HepG2 (cell line): ENCODE data around the gene CHPF. TPM values are rescaled to one million over a fixed set of nuclear protein-coding genes. Genes with fewer than 3 reads are reported as not detected.

Experiments
- ARNTL ChIP-seq: sonication (generic); formaldehyde crosslinking; IDR thresholded peaks from 2 replicates; pipeline ENCODE4 v1.4.0; 2020; ENCODE audit warnings: mild to moderate bottlenecking, missing genetic modification reagents
- ATM ChIP-seq: fragments of 450-650 bp; IDR thresholded peaks from 2 replicates; pipeline ENCODE4 v1.7.1; 2017; ENCODE audit warnings: mild to moderate bottlenecking, borderline replicate concordance
- ATRX ChIP-seq: sonication (generic); formaldehyde crosslinking; IDR thresholded peaks from 2 replicates; pipeline ENCODE4 v1.4.0; 2020; ENCODE audit warnings: missing genetic modification reagents, borderline replicate concordance
- CBX1 ChIP-seq: IDR thresholded peaks from one replicate; pipeline ENCODE4 v1.6.1; 2016; ENCODE audit warnings: antibody characterized with exemption, low read depth
- CCDC6 ChIP-seq: sonication (generic); formaldehyde crosslinking; IDR thresholded peaks from 2 replicates; pipeline ENCODE4 v1.8.1; 2022; ENCODE audit warnings: mild to moderate bottlenecking, missing genetic modification reagents, moderate library complexity
- CEBPG ChIP-seq: IDR thresholded peaks from 2 replicates; pipeline ENCODE4 v1.6.1; 2016
- CREM ChIP-seq, 2 experiments: sonication (generic) in 1 of 2; formaldehyde crosslinking in 1 of 2; IDR thresholded peaks; 2 replicates each; pipeline versions ENCODE4 v1.4.0 to v1.6.1; 2016 to 2020; ENCODE audit warnings: antibody characterized with exemption in 1 of 2, mild to moderate bottlenecking in 1 of 2, missing genetic modification reagents in 1 of 2
- FLYWCH1 ChIP-seq: sonication (generic); formaldehyde crosslinking; IDR thresholded peaks from 2 replicates; pipeline ENCODE4 v1.8.1; 2023; ENCODE audit warnings: mild to moderate bottlenecking, missing genetic modification reagents
- MZF1 ChIP-seq: sonication (generic); formaldehyde crosslinking; IDR thresholded peaks from 2 replicates; pipeline ENCODE4 v1.8.1; 2023; ENCODE audit warnings: mild to moderate bottlenecking, missing genetic modification reagents, borderline replicate concordance
- NR2C2 ChIP-seq: sonication (generic); formaldehyde crosslinking; IDR thresholded peaks from 2 replicates; pipeline ENCODE4 v1.4.0; 2020; ENCODE audit warnings: missing genetic modification reagents, mild to moderate bottlenecking, moderate library complexity, borderline replicate concordance
- NR2F6 ChIP-seq, 2 experiments: IDR thresholded peaks; 2 replicates each; pipeline ENCODE4 v1.6.1; 2016; ENCODE audit warnings: antibody characterized with exemption in 1 of 2, mild to moderate bottlenecking in 1 of 2
- PCBP1 ChIP-seq: fragments of 200-400 bp; formaldehyde crosslinking; IDR thresholded peaks from 2 replicates; pipeline ENCODE4 v1.6.1; 2017; ENCODE audit warnings: mild to moderate bottlenecking, low read depth, low read length, borderline replicate concordance
- POGZ ChIP-seq: sonication (generic); formaldehyde crosslinking; IDR thresholded peaks from 2 replicates; pipeline ENCODE4 v1.4.0; 2020; ENCODE audit warnings: mild to moderate bottlenecking, missing genetic modification reagents
- RXRA ChIP-seq: sonication (generic); formaldehyde crosslinking; IDR thresholded peaks from 2 replicates; pipeline ENCODE4 v1.5.1; 2020; ENCODE audit warnings: missing genetic modification reagents
- SIN3B ChIP-seq: fragments of 150-350 bp; IDR thresholded peaks from 2 replicates; pipeline ENCODE4 v1.6.1; 2014; ENCODE audit warnings: low read length
- TAF1 ChIP-seq: sonication (generic); formaldehyde crosslinking; IDR thresholded peaks from 2 replicates; pipeline ENCODE4 v1.4.0; 2020; ENCODE audit warnings: missing genetic modification reagents
- TOPORS ChIP-seq: sonication (generic); formaldehyde crosslinking; IDR thresholded peaks from 2 replicates; pipeline ENCODE4 v1.8.0; 2023; ENCODE audit warnings: mild to moderate bottlenecking, missing genetic modification reagents
- ZNF253 ChIP-seq: sonication (generic); formaldehyde crosslinking; IDR thresholded peaks from 2 replicates; pipeline ENCODE4 v1.8.0; 2022; ENCODE audit warnings: mild to moderate bottlenecking, missing genetic modification reagents, borderline replicate concordance
- ZNF276 ChIP-seq: sonication (generic); formaldehyde crosslinking; IDR thresholded peaks from 2 replicates; pipeline ENCODE4 v1.4.0; 2020; ENCODE audit warnings: mild to moderate bottlenecking, low read depth, missing genetic modification reagents
- ZNF34 ChIP-seq: sonication (generic); formaldehyde crosslinking; IDR thresholded peaks from 2 replicates; pipeline ENCODE4 v1.4.0; 2020; ENCODE audit warnings: mild to moderate bottlenecking, missing genetic modification reagents, borderline replicate concordance
- ZNF414 ChIP-seq: sonication (generic); formaldehyde crosslinking; IDR thresholded peaks from 2 replicates; pipeline ENCODE4 v1.5.0; 2020; ENCODE audit warnings: missing genetic modification reagents
- ZNF530 ChIP-seq: sonication (generic); formaldehyde crosslinking; IDR thresholded peaks from 2 replicates; pipeline ENCODE4 v1.5.0; 2020; ENCODE audit warnings: low read depth, mild to moderate bottlenecking, missing genetic modification reagents
- ZNF550 ChIP-seq: sonication (generic); formaldehyde crosslinking; IDR thresholded peaks from 2 replicates; pipeline ENCODE4 v1.4.0; 2020; ENCODE audit warnings: mild to moderate bottlenecking, missing genetic modification reagents, borderline replicate concordance
- ZNF597 ChIP-seq: sonication (generic); formaldehyde crosslinking; IDR thresholded peaks from 2 replicates; pipeline ENCODE4 v1.5.0; 2020; ENCODE audit warnings: missing genetic modification reagents
- ZNF616 ChIP-seq: sonication (generic); formaldehyde crosslinking; IDR thresholded peaks from 2 replicates; pipeline ENCODE4 v1.5.0; 2020; ENCODE audit warnings: low read depth, mild to moderate bottlenecking, missing genetic modification reagents
- ZNF713 ChIP-seq: sonication (generic); formaldehyde crosslinking; IDR thresholded peaks from 2 replicates; pipeline ENCODE4 v1.4.0; 2020; ENCODE audit warnings: mild to moderate bottlenecking, missing genetic modification reagents
- polyA plus RNA-seq, 8 experiments: library from polyadenylated mRNA; depleted of rRNA in 3 of 8; stranded (reverse) in 7 of 8; unstranded in 1 of 8; fragments of >200 nt; fragmentation: Illumina TruSeq in 4 of 8; extraction: Trizol in 4 of 8; gene quantifications; 2 replicates each; pipeline versions ENCODE4 v1.2.1 to v1.2.3, GENCODE V29; 2011 to 2016; ENCODE audit warnings: low read depth in 4 of 8, missing spikeins in 1 of 8, mixed read lengths in 1 of 8; ENCODE audit not compliant: insufficient read depth in 1 of 8
- total RNA-seq, 5 experiments: library from RNA; depleted of rRNA; stranded (reverse); fragments of >200 nt; fragmentation: Illumina TruSeq; extraction: Trizol; gene quantifications; 2 replicates each; pipeline ENCODE4 v1.2.3, GENCODE V29; 2016; ENCODE audit warnings: low read depth in 1 of 5

CHPF gene
- total and polyA plus RNA-seq, 2 of the 13 experiments (the other 11 are each of a cell fraction or from before 2014, with no cell fraction given): 79.6 to 111 TPM

- TF ChIP-seq ZNF253 (CRISPR knock-in tag) (peak; percentile 73; the same call in 1 of the 2 replicates), TOPORS (CRISPR knock-in tag) (peak; percentile 11; the same call in 1 of the 2 replicates), CEBPG (0 out of 2 replicates have a peak, but pooled peaks have one; percentile 30), FLYWCH1 (CRISPR knock-in tag) (peak; percentile 96; the same call in 1 of the 2 replicates), POGZ (peak; percentile 91), ZNF713 (CRISPR knock-in tag) (no peak; the same call in 1 of the 2 replicates), ATRX (CRISPR knock-in tag) (no peak), MZF1 (CRISPR knock-in tag) (0 out of 2 replicates have a peak, but pooled peaks have one; percentile 21), SIN3B (peak; percentile 22; the same call in 1 of the 2 replicates), ZNF414 (CRISPR knock-in tag) (peak; percentile 83), NR2C2 (CRISPR knock-in tag) (peak; percentile 95), RXRA (CRISPR knock-in tag) (peak; percentile 73), ZNF530 (no peak), ZNF616 (CRISPR knock-in tag) (no peak), ZNF34 (CRISPR knock-in tag) (no peak), ARNTL (CRISPR knock-in tag) (peak; percentile 61), TAF1 (CRISPR knock-in tag) (peak; percentile 78), CBX1 (peak; percentile 21), CCDC6 (CRISPR knock-in tag) (peak; percentile 74; the same call in 1 of the 2 replicates), ATM (no peak), CREM (IDR thresholded peaks at IDR 0.05) (peak; percentile 97), CREM (CRISPR knock-in tag; IDR thresholded peaks at IDR 0.05) (peak; percentile 80), ZNF597 (CRISPR knock-in tag) (no peak), PCBP1 (peak; percentile 76), ZNF550 (CRISPR knock-in tag) (peak; percentile 87; the same call in 1 of the 2 replicates), NR2F6 (IDR thresholded peaks at IDR 0.05) (peak; percentile 65), NR2F6 (CRISPR knock-in tag; IDR thresholded peaks at IDR 0.05) (peak; percentile 81), ZNF276 (CRISPR knock-in tag) (peak; percentile 29; the same call in 1 of the 2 replicates)
Measured at GRCh38 chr2:219543596-219544358, at the start of gene CHPF, which contains the start of gene TMEM198 (continued).
